Glutamatergic neuron (in vitro differentiated cells): ENCODE results near the gene OR6K2. TPM values are rescaled to one million over a fixed set of nuclear protein-coding genes. Genes with fewer than 3 reads are reported as not detected.

ENCODE experiments used
- DNase-seq: peaks from one replicate; pipeline ENCODE4 v3.0.0; 2022
- H3K27ac Mint-ChIP-seq: one replicate; pipeline ENCODE4 v1.8.0; 2020; ENCODE audit warnings: mild to moderate bottlenecking, mixed read lengths, inconsistent platforms; ENCODE audit not compliant: unreplicated experiment
- H3K27me3 Mint-ChIP-seq: one replicate; pipeline ENCODE4 v1.8.0; 2020; ENCODE audit warnings: mild to moderate bottlenecking, moderate library complexity, mixed read lengths, inconsistent platforms; ENCODE audit not compliant: unreplicated experiment
- H3K36me3 Mint-ChIP-seq: one replicate; pipeline ENCODE4 v1.8.0; 2020; ENCODE audit warnings: mild to moderate bottlenecking, mixed read lengths, inconsistent platforms; ENCODE audit not compliant: unreplicated experiment
- H3K4me1 Mint-ChIP-seq: one replicate; pipeline ENCODE4 v1.8.0; 2020; ENCODE audit warnings: mild to moderate bottlenecking, low read depth, mixed read lengths, inconsistent platforms; ENCODE audit not compliant: unreplicated experiment
- H3K4me3 Mint-ChIP-seq: one replicate; pipeline ENCODE4 v1.8.0; 2020; ENCODE audit warnings: mild to moderate bottlenecking, mixed read lengths, inconsistent platforms; ENCODE audit not compliant: unreplicated experiment
- H3K9me3 Mint-ChIP-seq: one replicate; pipeline ENCODE4 v1.8.0; 2020; ENCODE audit warnings: mild to moderate bottlenecking, moderate library complexity, mixed read lengths, inconsistent platforms; ENCODE audit not compliant: unreplicated experiment
- CTCF ChIP-seq: fragments of 200-600 bp; sonication (generic); IDR thresholded peaks from one replicate; pipeline ENCODE4 v1.5.0; 2021; ENCODE audit not compliant: partially characterized antibody, unreplicated experiment
- long read RNA-seq: library from polyadenylated mRNA; unstranded; transcript quantifications from one replicate; pipeline ENCODE4 v2.0.0, GENCODE V29; 2020; ENCODE audit not compliant: unreplicated experiment
- total RNA-seq: library from RNA; stranded (reverse); fragmentation: NEBNext Ultra II Directional; extraction: Animal tissue kit (Norgen Biotek cat#: 25700); gene quantifications from one replicate; pipeline ENCODE4 v1.2.1, GENCODE V29; 2021; ENCODE audit not compliant: unreplicated experiment

OR6K2 gene
- total RNA-seq, result not detected
- long read RNA-seq, result 0 reads

GRCh38 chr1:158700552-158700951 is at the start of gene OR6K2:
Gene OR6K2 (minus strand): TSS chr1:158700652. CDS start chr1:158700652, 0 bp downstream.
- DNase-seq, result no peak
- Mint-ChIP-seq H3K27ac (no peak within 1 kb of the TSS), H3K36me3 (no peaks in the 10 kb centered on the region), H3K4me3 (no peak within 1 kb of the TSS), H3K27me3 (no peaks in the 10 kb centered on the region), H3K9me3 (no peaks in the 10 kb centered on the region), H3K4me1 (no peaks in the 10 kb centered on the region)
- TF ChIP-seq CTCF, result no peak

GRCh38 chr1:158735848-158736247 is 35.4 kb upstream of the OR6K2 start:
- Mint-ChIP-seq H3K4me1 (no peaks in the 10 kb centered on the region), H3K36me3 (no peaks in the 10 kb centered on the region), H3K9me3 (no peaks in the 10 kb centered on the region), H3K4me3 (no peak overlapping the region), H3K27me3 (peaks cover 4% of the 10 kb centered on the region), H3K27ac (no peak overlapping the region)
- TF ChIP-seq CTCF, result no peak
- DNase-seq, result no peak

GRCh38 chr1:158732524-158732923 is 32.1 kb upstream of the OR6K2 start:
- H3K9me3 Mint-ChIP-seq, result no peaks in the 10 kb centered on the region
- no peak for DNase-seq
- H3K27ac Mint-ChIP-seq, result no peak overlapping the region
- TF ChIP-seq CTCF, result no peak
- H3K36me3 Mint-ChIP-seq, result no peaks in the 10 kb centered on the region
- peaks cover 4% of the 10 kb centered on the region for H3K27me3 Mint-ChIP-seq
- H3K4me1 Mint-ChIP-seq, result no peaks in the 10 kb centered on the region
- no peak overlapping the region for H3K4me3 Mint-ChIP-seq

- TF ChIP-seq CTCF, result no peak
- Mint-ChIP-seq H3K27ac (no peak overlapping the region), H3K4me1 (no peaks in the 10 kb centered on the region), H3K27me3 (peaks cover 4% of the 10 kb centered on the region), H3K9me3 (no peaks in the 10 kb centered on the region), H3K36me3 (no peaks in the 10 kb centered on the region), H3K4me3 (no peak overlapping the region)
- no peak for DNase-seq
These were observed 31.3 kb upstream of the OR6K2 start for GRCh38 chr1:158731707-158732106.

- peaks cover 4% of the 10 kb centered on the region for H3K27me3 Mint-ChIP-seq
- H3K9me3 Mint-ChIP-seq, result no peaks in the 10 kb centered on the region
- no peak for DNase-seq
- no peaks in the 10 kb centered on the region for H3K36me3 Mint-ChIP-seq
- no peak overlapping the region for H3K27ac Mint-ChIP-seq
- no peak overlapping the region for H3K4me3 Mint-ChIP-seq
- no peak for TF ChIP-seq CTCF
- no peaks in the 10 kb centered on the region for H3K4me1 Mint-ChIP-seq
These were observed 30.0 kb upstream of the OR6K2 start for GRCh38 chr1:158730453-158730852.
